Ramos (cell line): ENCODE data around the gene AMMECR1L.
"Not testable (repeated sequence)": the region's sequence is repeated elsewhere in the genome, so short reads cannot be mapped to it uniquely, and the experiment has no call there.

Experiments
- in situ Hi-C: fragments of 300-500 bp; cut with MboI; formaldehyde crosslinking; loops from one replicate; pipeline ENCODE4 v1.14.3; 2022; ENCODE audit warnings: low sequenced_read_pairs; ENCODE audit not compliant: unreplicated experiment

AMMECR1L gene

GRCh38 chr2:127844973-127845372 lies 40.8 kb downstream of the AMMECR1L start:
- in situ Hi-C loops = no loop called here

GRCh38 chr2:127843677-127844076 lies 42.1 kb downstream of the AMMECR1L start:
- in situ Hi-C loops = no loop called here

- in situ Hi-C loops = no loop called here
These were observed 44.1 kb downstream of the AMMECR1L start for GRCh38 chr2:127841466-127842178.

- in situ Hi-C loops = no loop called here
These were observed 44.9 kb downstream of the AMMECR1L start for GRCh38 chr2:127840893-127841292.

- in situ Hi-C loops = no loop called here
These were observed 50.8 kb downstream of the AMMECR1L start for GRCh38 chr2:127834951-127835350.

GRCh38 chr2:127829845-127830246 lies 55.9 kb downstream of the AMMECR1L start:
- in situ Hi-C loops = no loop called here

GRCh38 chr2:127826708-127827107 lies 59.0 kb downstream of the AMMECR1L start:
- in situ Hi-C loops = not testable (repeated sequence)

GRCh38 chr2:127826047-127826446 lies 59.7 kb downstream of the AMMECR1L start:
- in situ Hi-C loops = no loop called here

- in situ Hi-C loops = no loop called here
These were observed 65.6 kb downstream of the AMMECR1L start for GRCh38 chr2:127820080-127820668.

GRCh38 chr2:127818794-127819425 lies 66.8 kb downstream of the AMMECR1L start:
- in situ Hi-C loops = no loop called here

- in situ Hi-C loops = no loop called here
These were observed 67.5 kb downstream of the AMMECR1L start for GRCh38 chr2:127818241-127818640.

- in situ Hi-C loops = no loop called here
These were observed 71.1 kb downstream of the AMMECR1L start for GRCh38 chr2:127814677-127815076.

GRCh38 chr2:127812441-127812840 lies 73.3 kb downstream of the AMMECR1L start:
- in situ Hi-C loops = not testable (repeated sequence)
